DND-41 (cell line): ENCODE data around the gene KHK.

ENCODE experiments used
- ATAC-seq: fragments of 200-7000 bp; cut with Tn5 transposase; 3 replicates; pipeline ENCODE4 v1.9.1; 2021; ENCODE audit warnings: low read depth; ENCODE audit not compliant: insufficient read depth
- DNase-seq: peaks from one replicate; pipeline ENCODE4 v3.0.0-alpha.2; 2020
- H2AFZ ChIP-seq: 2 replicates; pipeline ENCODE4 v1.6.0; 2012; ENCODE audit warnings: low read depth, low read length
- H3K27ac ChIP-seq: 2 replicates; pipeline ENCODE4 v1.5.1; 2012; ENCODE audit warnings: low read length, inconsistent platforms
- H3K27me3 ChIP-seq: fragments of 200-600 bp; sonication (generic); 2 replicates; pipeline ENCODE4 v1.6.0; 2012; ENCODE audit warnings: low read length, mild to moderate bottlenecking, inconsistent platforms; ENCODE audit not compliant: insufficient read depth, poor library complexity
- H3K36me3 ChIP-seq: 2 replicates; pipeline ENCODE4 v1.5.1; 2012; ENCODE audit warnings: low read length, inconsistent platforms; ENCODE audit not compliant: insufficient read depth
- H3K4me1 ChIP-seq: 2 replicates; pipeline ENCODE4 v1.5.1; 2012; ENCODE audit warnings: mild to moderate bottlenecking, low read length; ENCODE audit not compliant: insufficient read depth
- H3K4me2 ChIP-seq: 2 replicates; pipeline ENCODE4 v1.6.0; 2012; ENCODE audit warnings: mild to moderate bottlenecking, moderate library complexity, low read length, inconsistent platforms; ENCODE audit not compliant: insufficient read depth
- H3K4me3 ChIP-seq, 2 experiments: fragments of 200-600 bp in 1 of 2; shearing (Covaris generic) in 1 of 2; 2 replicates each; pipeline ENCODE4 v1.5.1; 2012 to 2016; ENCODE audit warnings: inconsistent platforms in 2 of 2, low read length in 2 of 2, mild to moderate bottlenecking in 2 of 2, low read depth in 1 of 2, moderate library complexity in 1 of 2
- H3K79me2 ChIP-seq: 2 replicates; pipeline ENCODE4 v1.6.0; 2012; ENCODE audit warnings: low read length, inconsistent platforms; ENCODE audit not compliant: insufficient read depth
- H3K9ac ChIP-seq: 2 replicates; pipeline ENCODE4 v1.6.0; 2012; ENCODE audit warnings: low read depth, mild to moderate bottlenecking, inconsistent platforms, low read length, moderate library complexity
- H3K9me3 ChIP-seq: 2 replicates; pipeline ENCODE4 v1.5.1; 2012; ENCODE audit warnings: low read length, moderate library complexity, mild to moderate bottlenecking, inconsistent platforms; ENCODE audit not compliant: insufficient read depth, severe bottlenecking
- H4K20me1 ChIP-seq: 2 replicates; pipeline ENCODE4 v1.6.0; 2012; ENCODE audit warnings: low read length; ENCODE audit not compliant: insufficient read depth
- CTCF ChIP-seq: IDR thresholded peaks from 2 replicates; pipeline ENCODE4 v1.5.1; 2012; ENCODE audit warnings: borderline replicate concordance, low read length, moderate library complexity, mild to moderate bottlenecking; ENCODE audit not compliant: poor library complexity, severe bottlenecking; ENCODE audit errors: extremely low read depth
- EZH2 ChIP-seq: IDR thresholded peaks from 3 replicates; pipeline ENCODE4 v1.6.1; 2012; ENCODE audit warnings: borderline replicate concordance, low read depth, mild to moderate bottlenecking, moderate library complexity, low read length, inconsistent platforms; ENCODE audit not compliant: severe bottlenecking

The KHK gene

GRCh38 chr2:27133195-27133875 lies 46.8 kb downstream of the KHK start:
- peaks cover 28% of the 10 kb centered on the region for H3K4me1 ChIP-seq
- no peaks in the 10 kb centered on the region for H3K9me3 ChIP-seq
- H4K20me1 ChIP-seq, result peaks cover 37% of the 10 kb centered on the region
- peak overlapping the region; percentile 90; a peak in 3 of 4 replicates for H3K4me3 ChIP-seq
- TF ChIP-seq CTCF (no peak), EZH2 (no peak)
- peaks cover 34% of the 10 kb centered on the region for H3K36me3 ChIP-seq
- H3K9ac ChIP-seq, result peak overlapping the region; percentile 90
- peaks cover 25% of the 10 kb centered on the region for H3K79me2 ChIP-seq
- H3K27me3 ChIP-seq, result no peaks in the 10 kb centered on the region
- H3K27ac ChIP-seq, result peak overlapping the region; percentile 81
- peak overlapping the region; percentile 89 for H3K4me2 ChIP-seq
- peak; percentile 22 for DNase-seq
- 0 out of 2 replicates have a peak overlapping the region, but pooled peaks have one; percentile 95 for H2AFZ ChIP-seq
- peak; percentile 5; the same call in 1 of the 3 replicates for ATAC-seq

DNA sequence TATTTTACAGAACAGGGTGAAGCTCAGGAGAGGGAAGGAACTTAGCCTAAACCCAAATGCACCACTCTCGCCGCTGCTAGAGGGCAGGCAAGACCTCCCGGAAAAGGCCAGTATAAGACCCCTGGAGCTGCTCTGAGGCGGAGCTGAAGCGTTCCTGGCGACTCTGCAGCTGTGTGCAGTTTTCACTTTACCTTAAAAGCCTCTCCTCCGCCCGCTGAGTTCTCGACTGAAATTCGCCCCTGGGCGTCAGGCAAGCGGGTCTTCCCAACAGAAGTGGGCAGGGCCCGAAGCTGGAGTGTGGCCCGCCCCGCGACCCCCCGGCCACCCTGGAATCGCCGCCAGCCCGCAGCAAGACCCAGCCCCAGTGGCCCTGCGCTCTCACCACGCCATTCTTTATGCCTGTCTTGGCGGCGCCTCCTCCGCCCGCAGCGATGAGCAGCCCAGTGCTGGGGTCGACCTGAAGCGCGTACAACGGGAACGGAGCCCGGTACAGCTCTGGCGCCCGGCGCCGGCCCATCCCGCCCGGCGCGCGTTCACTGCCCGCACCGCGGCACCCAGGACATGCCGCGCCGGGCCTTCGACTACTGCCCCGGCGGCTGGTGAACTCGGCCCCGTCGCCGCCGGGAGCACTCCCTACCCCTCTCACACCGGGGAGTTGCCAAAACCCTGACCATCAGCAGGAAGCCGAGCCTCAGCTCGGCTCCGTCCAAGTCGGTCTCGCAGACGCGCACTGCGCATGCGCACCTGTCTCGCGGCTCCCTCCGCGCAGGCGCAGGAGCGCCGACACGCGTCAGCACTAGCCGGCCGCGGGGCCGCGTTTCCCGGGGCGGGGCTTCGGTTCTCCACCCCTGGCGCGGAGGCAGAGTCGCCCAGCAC lies 47.6 kb downstream of the KHK start, which contains the start of gene PREB:
Gene PREB (minus strand): TSS at position 732 of the 876 bp plus-strand sequence. CDS start 215 bp downstream, at position 517.
- H3K27me3 ChIP-seq, result peaks cover 2% of the 10 kb centered on the region
- H2AFZ ChIP-seq, result peak within 1 kb of the TSS; percentile 96
- peak within 1 kb of the TSS; percentile 81 for H3K27ac ChIP-seq
- peak within 1 kb of the TSS; percentile 90 for H3K9ac ChIP-seq
- peaks cover 34% of the 10 kb centered on the region for H3K36me3 ChIP-seq
- H3K79me2 ChIP-seq, result peaks cover 25% of the 10 kb centered on the region
- no peaks in the 10 kb centered on the region for H3K9me3 ChIP-seq
- ATAC-seq (peak; percentile 95), DNase-seq (peak; percentile 97)
- peak within 1 kb of the TSS; percentile 89 for H3K4me2 ChIP-seq
- peaks cover 34% of the 10 kb centered on the region for H4K20me1 ChIP-seq
- peaks cover 28% of the 10 kb centered on the region for H3K4me1 ChIP-seq
- peak within 1 kb of the TSS; percentile 90 for H3K4me3 ChIP-seq
- TF ChIP-seq CTCF (peak; percentile 33), EZH2 (no peak)

DNA sequence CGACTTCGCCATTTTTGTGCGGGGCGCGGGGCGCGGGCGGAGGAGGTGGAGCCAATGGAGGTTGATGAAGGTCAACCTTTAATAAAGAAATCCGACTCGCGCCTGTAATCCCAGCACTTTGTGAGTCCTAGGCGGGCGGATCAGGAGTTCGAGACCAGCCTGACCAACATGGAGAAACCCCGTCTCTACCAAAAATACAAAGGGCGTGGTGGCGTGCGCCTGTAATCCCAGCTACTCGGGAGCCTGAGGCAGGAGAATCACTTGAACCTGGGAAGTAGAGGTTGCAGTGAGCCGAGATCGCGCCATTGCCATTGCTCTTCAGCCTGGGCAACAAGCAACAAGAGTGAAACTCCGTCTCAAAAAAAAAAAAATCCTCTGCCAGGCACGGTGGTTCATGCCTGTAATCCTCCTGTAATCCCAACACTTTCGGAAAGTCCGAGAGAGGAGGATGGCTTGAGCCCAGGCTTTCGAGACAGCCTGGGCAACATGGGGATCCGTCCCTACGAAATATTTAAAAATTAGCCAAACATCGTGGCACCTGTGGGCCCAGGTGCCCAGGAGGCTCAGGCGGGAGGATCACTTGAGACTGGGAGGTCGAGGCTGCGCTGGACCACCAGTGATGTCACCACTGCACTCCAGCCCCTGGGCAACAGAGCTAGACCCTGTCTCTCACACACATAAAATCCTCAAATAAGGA lies 48.4 kb downstream of the KHK start:
- DNase-seq (no peak), ATAC-seq (no peak)
- peak overlapping the region; percentile 96 for H2AFZ ChIP-seq
- peaks cover 34% of the 10 kb centered on the region for H4K20me1 ChIP-seq
- H3K9ac ChIP-seq, result peak overlapping the region; percentile 90
- peaks cover 2% of the 10 kb centered on the region for H3K27me3 ChIP-seq
- peaks cover 25% of the 10 kb centered on the region for H3K79me2 ChIP-seq
- peak overlapping the region; percentile 73 for H3K27ac ChIP-seq
- H3K4me1 ChIP-seq, result peaks cover 28% of the 10 kb centered on the region
- no peaks in the 10 kb centered on the region for H3K9me3 ChIP-seq
- H3K36me3 ChIP-seq, result peaks cover 33% of the 10 kb centered on the region
- H3K4me3 ChIP-seq, result peak overlapping the region; percentile 10 to 90; a peak in 3 of 4 replicates
- TF ChIP-seq CTCF (no peak), EZH2 (no peak)
- H3K4me2 ChIP-seq, result peak overlapping the region; percentile 68
